Measurements from ENCODE around the gene CLP1.
"Not testable (repeated sequence)": the region's sequence is repeated elsewhere in the genome, so short reads cannot be mapped to it uniquely, and the experiment has no call there.

Gene CLP1

GRCh38 chr11:57650739-57651090 is 6.8 kb upstream of the CLP1 start:
- no peak for TF ChIP-seq CTCF (IDR thresholded peaks at IDR 0.05; ENCODE audit: control insufficient read depth, extremely low read depth, insufficient read depth)
- DNase-seq (ENCODE audit: low read depth), result no peak
- no peak overlapping the region for H3K4me3 ChIP-seq (ENCODE audit: low read depth, low read length)

GRCh38 chr11:57651408-57651807 is 6.2 kb upstream of the CLP1 start:
- no peak overlapping the region for H3K4me3 ChIP-seq (ENCODE audit: low read depth, low read length)
- no peak for TF ChIP-seq CTCF (IDR thresholded peaks at IDR 0.05; ENCODE audit: control insufficient read depth, extremely low read depth, insufficient read depth)
- DNase-seq (ENCODE audit: low read depth), result no peak

- not testable (repeated sequence) for DNase-seq (ENCODE audit: low read depth); H3K4me3 ChIP-seq (ENCODE audit: low read depth, low read length)
Measured at GRCh38 chr11:57652230-57652629, 5.3 kb upstream of the CLP1 start.

- TF ChIP-seq CTCF (IDR thresholded peaks at IDR 0.05; ENCODE audit: control insufficient read depth, extremely low read depth, insufficient read depth), result no peak
- H3K4me3 ChIP-seq (ENCODE audit: low read depth, low read length), result no peak overlapping the region
- DNase-seq (ENCODE audit: low read depth), result no peak
Measured at GRCh38 chr11:57652662-57653061, 4.9 kb upstream of the CLP1 start.

- no peak overlapping the region for H3K4me3 ChIP-seq (ENCODE audit: low read depth, low read length)
- no peak for TF ChIP-seq CTCF (IDR thresholded peaks at IDR 0.05; ENCODE audit: control insufficient read depth, extremely low read depth, insufficient read depth)
- DNase-seq (ENCODE audit: low read depth), result no peak
Measured at GRCh38 chr11:57653163-57653562, 4.4 kb upstream of the CLP1 start.

GRCh38 chr11:57656885-57657193 is 723 bp upstream of the CLP1 start:
- DNase-seq (ENCODE audit: low read depth), result no peak
- TF ChIP-seq CTCF (IDR thresholded peaks at IDR 0.05; ENCODE audit: control insufficient read depth, extremely low read depth, insufficient read depth), result no peak
- H3K4me3 ChIP-seq (ENCODE audit: low read depth, low read length), result peak overlapping the region; percentile 85

GRCh38 chr11:57658023-57658361 is 430 bp downstream of the CLP1 start:
- peak overlapping the region; percentile 85 for H3K4me3 ChIP-seq (ENCODE audit: low read depth, low read length)
- TF ChIP-seq CTCF (IDR thresholded peaks at IDR 0.05; ENCODE audit: control insufficient read depth, extremely low read depth, insufficient read depth), result no peak
- no peak for DNase-seq (ENCODE audit: low read depth)

GRCh38 chr11:57659669-57660068 is 2.1 kb downstream of the CLP1 start:
- H3K4me3 ChIP-seq (ENCODE audit: low read depth, low read length), result no peak overlapping the region
- no peak for DNase-seq (ENCODE audit: low read depth)
- TF ChIP-seq CTCF (IDR thresholded peaks at IDR 0.05; ENCODE audit: control insufficient read depth, extremely low read depth, insufficient read depth), result no peak
